Embryonic facial prominence (tissue), 1 donor: Measurements from ENCODE around the gene APOE.
"Not testable (repeated sequence)": the region's sequence is repeated elsewhere in the genome, so short reads cannot be mapped to it uniquely, and the experiment has no call there.

ENCODE experiments used
- DNase-seq: peaks from one replicate; pipeline ENCODE4 v3.0.0-alpha.2; 2016; ENCODE audit errors: extremely low spot score

Gene APOE

DNA sequence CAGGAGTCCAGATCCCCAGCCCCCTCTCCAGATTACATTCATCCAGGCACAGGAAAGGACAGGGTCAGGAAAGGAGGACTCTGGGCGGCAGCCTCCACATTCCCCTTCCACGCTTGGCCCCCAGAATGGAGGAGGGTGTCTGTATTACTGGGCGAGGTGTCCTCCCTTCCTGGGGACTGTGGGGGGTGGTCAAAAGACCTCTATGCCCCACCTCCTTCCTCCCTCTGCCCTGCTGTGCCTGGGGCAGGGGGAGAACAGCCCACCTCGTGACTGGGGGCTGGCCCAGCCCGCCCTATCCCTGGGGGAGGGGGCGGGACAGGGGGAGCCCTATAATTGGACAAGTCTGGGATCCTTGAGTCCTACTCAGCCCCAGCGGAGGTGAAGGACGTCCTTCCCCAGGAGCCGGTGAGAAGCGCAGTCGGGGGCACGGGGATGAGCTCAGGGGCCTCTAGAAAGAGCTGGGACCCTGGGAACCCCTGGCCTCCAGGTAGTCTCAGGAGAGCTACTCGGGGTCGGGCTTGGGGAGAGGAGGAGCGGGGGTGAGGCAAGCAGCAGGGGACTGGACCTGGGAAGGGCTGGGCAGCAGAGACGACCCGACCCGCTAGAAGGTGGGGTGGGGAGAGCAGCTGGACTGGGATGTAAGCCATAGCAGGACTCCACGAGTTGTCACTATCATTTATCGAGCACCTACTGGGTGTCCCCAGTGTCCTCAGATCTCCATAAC is at the start of gene APOE:
Gene APOE, plus strand, starts transcription at position 360 of the 724 bp plus-strand sequence. CDS start 829 bp downstream, outside the sequence.
- DNase-seq, result no peak

DNA sequence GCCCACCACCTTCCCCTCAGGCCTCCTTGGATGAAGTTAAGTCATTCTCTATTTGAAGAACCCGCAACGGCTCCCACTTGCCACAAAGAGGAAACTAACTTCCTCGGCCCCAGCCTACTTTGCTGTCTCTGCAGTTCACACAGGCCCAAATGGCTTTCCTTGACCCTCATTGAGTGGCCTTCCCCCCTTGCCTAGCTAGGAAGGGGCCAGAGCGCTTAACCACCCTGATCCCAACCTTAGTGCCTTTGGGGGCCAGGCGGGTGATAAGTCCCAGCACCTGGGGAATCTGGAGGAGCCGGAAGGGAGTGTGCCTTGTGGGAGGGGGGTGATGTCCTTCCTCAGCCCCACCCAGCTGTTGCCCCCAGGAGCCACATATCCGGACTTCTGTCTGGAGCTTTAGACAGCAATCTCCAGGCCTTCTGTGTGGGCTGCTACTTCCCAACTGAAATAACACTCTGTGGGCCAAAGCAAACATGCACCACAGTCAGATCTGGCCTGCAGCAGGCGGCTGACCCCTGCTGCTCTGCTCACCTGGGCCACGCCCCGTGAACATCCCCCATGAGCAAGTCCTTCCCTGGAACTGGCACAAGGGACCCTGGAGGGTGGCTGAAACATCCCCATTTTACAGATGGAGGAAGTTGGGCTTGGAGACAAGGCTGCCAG is 49.0 kb upstream of the APOE start:
- DNase-seq, result no peak

DNA sequence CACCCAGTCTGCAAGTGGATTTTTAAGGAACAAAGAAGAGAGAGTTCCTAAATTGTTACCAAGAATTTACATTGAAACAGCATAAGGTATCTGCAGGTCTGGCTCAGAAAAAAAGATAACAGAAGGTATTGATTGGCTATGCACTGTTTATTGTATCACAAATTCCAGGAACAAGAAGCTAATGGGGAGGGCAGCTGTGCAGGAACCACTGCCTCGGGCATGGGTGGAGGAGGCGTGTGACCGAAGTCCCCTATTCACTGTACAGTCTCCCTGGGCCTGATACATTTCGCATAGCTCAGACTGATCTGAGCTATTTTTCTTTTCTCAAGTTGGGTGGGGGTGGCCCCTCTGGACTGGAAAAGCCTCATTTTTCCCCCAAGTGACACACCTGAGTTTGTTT is 47.8 kb upstream of the APOE start:
- no peak for DNase-seq

DNA sequence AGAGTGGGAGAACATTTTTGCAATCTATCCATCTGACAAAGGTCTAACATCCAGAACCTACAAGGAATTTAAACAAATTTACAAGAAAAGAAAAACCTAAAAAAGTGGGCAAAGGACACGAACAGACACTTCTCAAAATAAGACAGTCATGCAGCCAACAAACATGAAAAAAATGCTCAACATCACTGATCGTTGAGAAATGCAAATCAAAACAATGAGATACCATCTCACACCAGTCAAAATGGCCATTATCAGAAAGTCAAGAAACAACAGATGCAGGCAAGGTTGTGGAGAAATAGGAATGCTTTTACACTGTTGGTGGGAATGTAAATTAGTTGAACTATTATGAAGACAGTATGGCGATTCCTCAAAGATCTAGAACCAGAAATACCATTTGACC is 44.0 kb upstream of the APOE start:
- not testable (repeated sequence) for DNase-seq

DNA sequence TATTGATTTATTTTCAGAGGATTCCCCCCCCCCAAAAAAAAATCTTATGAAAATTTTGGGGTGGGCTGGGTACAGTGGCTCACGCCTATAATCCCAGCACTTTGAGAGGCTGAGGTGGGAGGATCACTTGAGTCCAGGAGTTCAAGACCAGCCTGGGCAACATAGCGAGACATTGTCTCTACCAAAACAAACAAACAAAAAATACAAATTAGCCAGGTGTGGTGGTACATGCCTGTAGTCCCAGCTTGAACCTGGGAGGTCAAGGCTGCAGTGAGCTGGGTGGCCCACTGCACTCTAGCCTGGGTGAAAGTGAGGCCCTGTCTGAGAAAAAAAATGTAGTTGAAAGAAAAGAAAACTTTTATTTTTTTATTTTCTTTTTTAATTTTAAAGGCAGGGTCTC is 41.6 kb upstream of the APOE start:
- DNase-seq, result no peak

DNA sequence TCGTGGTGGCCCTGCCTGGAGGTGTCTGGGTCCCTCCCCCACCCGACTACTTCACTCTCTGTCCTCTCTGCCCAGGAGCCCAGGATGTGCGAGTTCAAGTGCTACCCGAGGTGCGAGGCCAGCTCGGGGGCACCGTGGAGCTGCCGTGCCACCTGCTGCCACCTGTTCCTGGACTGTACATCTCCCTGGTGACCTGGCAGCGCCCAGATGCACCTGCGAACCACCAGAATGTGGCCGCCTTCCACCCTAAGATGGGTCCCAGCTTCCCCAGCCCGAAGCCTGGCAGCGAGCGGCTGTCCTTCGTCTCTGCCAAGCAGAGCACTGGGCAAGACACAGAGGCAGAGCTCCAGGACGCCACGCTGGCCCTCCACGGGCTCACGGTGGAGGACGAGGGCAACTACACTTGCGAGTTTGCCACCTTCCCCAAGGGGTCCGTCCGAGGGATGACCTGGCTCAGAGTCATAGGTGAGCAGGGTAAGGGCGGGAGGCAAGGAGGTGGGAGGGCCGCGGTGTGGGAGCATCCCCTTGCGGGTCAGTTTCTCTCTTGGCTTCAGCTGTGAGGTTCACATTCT is 40.3 kb upstream of the APOE start:
- no peak for DNase-seq

DNA sequence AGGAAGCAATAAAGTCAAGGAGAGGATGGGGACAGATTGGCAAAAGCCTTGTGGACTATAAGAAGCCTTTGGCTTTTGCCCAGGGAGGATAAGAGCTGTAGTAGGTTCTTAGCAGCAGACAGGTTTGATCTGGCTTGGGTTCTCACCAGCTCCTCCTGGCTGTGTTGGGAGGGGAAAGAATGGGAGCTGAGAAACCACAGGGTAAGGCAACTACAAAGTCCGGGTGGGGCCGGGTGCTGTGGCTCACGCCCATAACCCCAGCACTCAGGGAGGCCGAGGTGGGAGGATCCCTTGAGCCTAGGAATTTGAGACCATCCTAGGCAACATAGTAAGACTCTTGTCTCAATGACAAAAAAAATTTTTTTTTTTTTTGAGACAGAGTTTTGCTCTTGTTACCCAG is 38.9 kb upstream of the APOE start:
- DNase-seq, result no peak

DNA sequence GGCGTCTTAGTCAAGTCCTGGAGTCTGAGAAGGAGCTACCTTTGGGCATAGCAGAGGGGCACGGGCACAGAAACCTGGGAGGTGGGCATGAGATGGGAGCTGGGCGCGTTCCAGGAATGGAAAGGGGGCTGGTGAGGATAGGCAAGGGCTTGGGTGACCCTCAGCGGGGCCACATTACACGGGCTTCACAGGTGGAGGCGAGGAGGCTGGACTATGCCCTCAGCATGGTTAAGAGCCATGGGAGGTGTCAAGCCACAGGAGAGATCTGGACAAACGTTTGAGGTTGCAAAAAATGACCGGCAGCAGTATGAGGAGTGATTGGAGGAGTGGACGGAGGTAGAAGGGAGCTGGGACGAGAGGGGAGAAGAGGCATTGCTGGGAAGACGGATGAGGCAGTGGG is 38.0 kb upstream of the APOE start:
- DNase-seq, result no peak

DNA sequence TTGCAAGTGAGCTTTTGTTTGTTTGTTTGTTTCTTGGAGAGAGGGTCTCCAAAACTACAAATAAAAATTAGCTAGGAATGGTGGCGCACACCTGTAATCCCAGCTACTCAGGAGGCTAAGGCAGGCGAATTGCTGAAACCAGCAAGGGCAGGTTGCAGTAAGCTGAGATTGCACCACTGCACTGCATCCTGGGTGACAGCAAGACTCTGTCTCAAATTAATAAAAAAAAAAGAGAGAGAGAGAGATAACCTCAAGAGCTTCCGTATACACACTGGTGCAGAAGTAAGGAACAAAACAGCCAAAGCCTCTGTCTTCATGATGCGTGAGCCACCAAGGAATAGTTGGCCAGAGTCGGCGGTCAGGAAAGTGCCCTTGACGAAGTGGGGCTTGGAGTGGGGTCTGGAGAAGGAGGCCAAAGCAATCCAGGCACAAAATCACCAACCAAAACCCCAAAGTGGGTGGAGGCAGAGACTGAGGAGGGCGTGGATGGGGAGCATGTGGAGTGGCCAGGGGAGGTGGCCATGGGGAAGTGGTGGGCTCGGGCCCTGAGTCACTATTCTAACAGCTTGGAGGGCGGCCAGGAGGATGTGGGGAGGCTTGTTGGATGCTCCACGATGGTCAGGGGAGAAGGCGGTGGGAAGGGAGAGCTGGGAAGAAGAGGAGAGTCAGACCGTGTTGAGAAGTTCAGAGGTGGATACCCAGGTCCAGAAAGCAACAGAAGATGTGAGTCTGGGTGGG is 35.7 kb upstream of the APOE start:
- DNase-seq, result no peak

DNA sequence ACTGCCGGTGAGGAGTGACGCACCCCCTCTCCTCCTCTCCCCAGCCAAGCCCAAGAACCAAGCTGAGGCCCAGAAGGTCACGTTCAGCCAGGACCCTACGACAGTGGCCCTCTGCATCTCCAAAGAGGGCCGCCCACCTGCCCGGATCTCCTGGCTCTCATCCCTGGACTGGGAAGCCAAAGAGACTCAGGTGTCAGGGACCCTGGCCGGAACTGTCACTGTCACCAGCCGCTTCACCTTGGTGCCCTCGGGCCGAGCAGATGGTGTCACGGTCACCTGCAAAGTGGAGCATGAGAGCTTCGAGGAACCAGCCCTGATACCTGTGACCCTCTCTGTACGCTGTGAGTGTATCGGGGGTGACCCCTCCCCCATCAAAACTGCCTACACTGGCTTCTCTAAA is 33.8 kb upstream of the APOE start:
- no peak for DNase-seq

DNA sequence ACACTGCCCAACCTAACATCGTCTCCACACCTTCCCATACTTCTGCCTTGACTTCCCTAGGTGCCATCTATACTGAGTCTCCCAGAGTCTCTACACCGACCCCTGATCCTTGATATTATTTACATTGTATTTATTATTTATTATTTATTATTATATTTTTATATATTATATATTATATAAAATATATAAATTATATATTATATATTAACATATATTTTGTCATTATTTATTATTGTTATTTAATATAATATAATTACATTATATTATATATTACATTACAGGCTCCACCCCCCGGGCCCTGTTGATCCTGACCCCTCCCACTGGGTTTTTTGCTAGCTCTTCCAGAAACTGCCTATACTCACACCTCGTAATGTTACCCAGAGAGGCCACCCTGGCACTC is 32.9 kb upstream of the APOE start:
- DNase-seq, result no peak

DNA sequence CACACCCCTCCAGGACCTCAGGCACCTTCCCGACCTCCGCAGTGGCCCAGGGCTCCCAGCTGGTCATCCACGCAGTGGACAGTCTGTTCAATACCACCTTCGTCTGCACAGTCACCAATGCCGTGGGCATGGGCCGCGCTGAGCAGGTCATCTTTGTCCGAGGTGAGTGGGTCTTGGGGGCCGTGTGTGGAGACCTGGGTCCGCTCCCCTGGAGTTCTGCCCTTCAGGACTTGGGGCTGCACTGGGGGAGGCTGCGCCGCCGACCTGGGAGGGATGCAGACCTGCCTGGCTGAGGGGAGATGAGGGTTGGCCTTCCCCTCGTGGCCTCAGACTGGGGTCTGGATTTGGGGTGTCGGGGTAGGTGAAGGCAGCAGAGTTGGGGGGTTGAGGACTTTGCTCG is 31.3 kb upstream of the APOE start:
- no peak for DNase-seq

DNA sequence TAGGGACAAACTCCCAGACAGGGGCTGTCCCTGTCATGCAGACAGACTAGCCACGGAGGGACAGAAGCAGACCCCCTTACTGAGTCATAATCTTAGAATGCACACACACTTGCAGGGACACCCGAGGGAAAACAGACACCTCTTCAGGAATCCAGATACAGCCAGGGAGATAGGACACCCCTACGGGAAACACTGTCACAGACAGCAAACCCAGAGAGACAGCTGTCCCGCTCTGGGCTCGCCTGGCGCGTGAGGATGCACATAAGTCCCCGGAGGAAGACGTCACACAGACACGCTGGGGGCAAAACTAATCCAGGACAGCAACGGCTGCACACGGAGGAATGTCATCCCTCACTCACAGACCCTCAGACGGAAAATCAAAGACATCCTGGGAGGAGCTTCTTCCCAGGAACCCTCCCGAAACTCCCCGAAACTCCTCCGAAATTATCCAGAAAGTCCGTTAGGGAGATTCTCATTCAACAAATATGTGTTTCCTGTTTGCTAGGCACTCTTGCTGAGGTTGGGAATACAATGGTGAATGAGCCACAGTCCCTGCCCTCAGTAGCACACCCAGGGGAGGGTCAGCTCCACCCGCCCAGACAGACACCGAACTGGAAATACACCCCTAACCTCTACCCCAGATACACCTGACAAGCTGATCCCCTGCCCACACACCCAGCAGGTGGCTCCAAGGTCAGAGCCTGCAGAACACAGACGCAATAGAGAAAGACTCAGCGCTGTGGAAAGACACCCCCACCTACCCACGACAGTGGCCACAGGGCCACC is 29.7 kb upstream of the APOE start:
- DNase-seq, result no peak

DNA sequence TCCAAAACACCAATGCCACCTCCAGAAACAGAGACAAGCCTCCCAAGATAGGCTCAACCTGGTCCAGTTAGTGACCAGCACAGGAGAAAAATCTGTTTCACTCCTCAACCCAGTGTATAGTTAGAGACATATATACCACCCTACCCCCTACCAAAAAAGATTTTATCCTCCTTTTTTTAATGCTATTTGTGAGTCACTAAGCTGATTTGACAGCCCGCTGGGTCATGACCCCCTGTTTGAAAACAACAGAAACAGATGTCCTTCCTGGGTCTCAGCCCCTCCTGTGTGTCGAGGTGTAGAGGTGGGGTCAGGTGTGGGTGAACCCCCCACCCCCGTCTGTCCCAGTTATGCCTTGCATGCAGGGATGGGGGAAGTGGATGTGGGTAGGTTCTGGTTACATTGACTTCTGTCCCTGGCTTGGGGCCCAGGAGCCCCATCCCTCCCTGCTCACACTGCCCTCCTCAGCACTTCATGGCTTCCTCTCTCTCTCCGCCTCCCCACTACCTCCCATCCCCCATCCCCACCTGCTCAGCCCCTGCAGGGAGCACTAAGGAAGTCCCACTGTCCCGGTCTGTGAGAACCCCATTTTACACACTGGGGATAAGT is 28.6 kb upstream of the APOE start:
- no peak for DNase-seq

DNA sequence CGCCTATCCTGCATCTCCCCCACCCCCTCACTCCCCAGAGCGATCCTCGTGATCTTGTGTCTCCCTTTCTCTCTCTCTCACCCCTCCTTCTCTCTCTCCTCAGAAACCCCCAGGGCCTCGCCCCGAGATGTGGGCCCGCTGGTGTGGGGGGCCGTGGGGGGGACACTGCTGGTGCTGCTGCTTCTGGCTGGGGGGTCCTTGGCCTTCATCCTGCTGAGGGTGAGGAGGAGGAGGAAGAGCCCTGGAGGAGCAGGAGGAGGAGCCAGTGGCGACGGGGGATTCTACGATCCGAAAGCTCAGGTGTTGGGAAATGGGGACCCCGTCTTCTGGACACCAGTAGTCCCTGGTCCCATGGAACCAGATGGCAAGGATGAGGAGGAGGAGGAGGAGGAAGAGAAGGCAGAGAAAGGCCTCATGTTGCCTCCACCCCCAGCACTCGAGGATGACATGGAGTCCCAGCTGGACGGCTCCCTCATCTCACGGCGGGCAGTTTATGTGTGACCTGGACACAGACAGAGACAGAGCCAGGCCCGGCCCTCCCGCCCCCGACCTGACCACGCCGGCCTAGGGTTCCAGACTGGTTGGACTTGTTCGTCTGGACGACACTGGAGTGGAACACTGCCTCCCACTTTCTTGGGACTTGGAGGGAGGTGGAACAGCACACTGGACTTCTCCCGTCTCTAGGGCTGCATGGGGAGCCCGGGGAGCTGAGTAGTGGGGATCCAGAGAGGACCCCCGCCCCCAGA is 27.3 kb upstream of the APOE start:
- no peak for DNase-seq

DNA sequence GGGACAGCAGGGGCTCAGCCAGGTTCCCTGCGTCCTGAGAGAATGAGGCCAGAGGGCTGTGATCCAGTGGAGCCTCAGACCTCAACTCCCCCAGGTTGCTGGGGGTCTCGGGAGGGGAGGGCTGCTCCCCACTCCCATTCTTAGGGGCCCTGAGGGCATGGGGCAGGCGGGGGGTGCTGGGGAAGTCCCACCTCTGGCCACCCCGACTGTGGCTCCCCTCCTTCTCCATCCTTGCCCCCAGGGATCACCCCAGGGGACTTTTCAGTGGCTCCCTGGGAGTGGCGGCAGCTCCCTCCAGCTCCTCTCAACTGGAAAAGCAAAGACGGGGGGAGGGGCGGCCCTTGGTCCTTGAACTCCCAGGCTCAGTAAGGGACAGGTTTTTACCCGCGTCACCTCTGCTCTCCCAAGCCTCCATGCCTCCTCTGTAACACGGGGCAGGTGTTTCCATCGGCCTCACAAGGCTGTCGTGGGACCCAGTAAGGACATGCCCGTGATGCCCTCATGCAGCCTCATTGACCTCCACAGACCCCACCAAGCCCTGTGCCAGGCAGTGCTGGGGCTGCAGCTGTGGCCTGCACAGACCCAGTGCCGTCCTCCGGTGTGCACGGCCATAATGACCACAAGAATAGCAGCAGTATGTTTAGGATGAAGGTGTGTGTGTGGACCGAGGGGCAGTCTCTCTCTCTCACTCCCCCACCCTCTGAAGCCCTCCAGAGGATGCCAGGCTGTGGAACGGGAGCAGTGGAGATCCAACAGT is 26.1 kb upstream of the APOE start:
- DNase-seq, result no peak

DNA sequence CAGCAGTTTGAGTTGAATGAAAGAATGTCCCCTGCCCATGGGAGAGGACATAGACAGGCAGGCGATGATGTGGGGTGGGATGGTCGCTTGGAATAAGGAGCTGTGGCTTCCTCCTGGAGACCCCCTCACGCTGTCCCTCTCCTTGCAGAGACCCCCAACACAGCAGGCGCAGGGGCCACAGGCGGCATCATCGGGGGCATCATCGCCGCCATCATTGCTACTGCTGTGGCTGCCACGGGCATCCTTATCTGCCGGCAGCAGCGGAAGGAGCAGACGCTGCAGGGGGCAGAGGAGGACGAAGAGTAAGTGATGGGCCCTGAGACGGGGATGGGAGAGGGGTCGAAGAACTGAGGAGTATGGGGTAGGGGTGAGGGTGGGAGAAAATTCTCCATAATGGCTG is 23.5 kb upstream of the APOE start:
- DNase-seq, result no peak

DNA sequence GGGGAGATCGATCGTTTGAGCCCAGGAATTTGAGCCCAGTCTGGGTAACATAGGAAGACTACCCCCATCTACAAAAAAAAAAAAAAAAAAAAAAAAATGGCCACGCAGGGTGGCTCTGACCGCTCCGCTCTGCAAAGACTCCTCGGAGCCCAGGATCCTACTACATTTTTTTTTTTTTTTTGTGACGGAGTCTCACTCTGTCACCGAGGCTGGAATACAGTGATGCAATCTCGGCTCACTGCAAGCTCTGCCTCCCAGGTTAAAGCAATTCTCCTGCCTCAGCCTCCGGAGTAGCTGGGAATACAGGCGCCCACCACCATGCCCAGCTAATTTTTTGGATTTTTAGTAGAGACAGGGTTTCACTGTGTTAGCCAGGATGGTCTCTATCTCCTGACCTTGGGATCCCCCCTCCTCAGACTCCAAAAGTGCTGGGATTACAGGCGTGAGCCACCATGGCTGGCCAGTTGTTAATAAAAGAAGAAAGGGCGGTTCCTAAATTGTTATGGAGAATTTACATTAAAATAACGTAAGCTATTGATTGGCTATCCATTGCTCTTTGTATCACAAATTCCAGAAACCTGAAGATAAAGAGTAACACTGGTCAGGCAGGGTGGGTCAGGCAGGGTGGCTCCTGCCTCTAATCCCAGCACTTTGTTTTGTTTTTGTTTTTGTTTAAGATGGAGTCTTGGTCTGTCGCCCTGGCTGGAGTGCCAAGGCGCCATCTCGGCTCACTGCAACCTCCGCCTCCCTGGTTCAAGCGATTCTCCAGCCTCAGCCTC is 22.8 kb upstream of the APOE start:
- DNase-seq, result not testable (repeated sequence)

DNA sequence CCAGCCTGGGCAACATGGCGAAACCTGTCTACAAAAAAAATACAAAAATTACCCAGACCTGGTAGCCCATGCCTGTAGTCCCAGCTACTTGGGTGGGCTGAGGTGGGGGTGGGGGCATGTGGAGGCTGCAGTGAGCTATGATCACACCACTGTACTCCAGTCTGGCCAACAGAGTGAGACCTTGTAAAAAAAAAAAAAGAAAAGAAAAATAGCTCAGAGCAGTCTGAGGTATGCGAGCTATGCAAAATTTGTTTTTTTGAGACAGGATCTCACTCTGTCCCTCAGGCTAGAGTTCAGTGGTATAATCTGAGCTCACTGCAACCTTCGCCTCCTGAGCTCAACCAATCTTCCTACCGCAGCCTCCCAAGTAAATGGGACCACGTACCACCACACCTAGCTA is 21.7 kb upstream of the APOE start:
- DNase-seq, result no peak
